ENCODE data around the gene KCNH2. TPM values are rescaled to one million over a fixed set of nuclear protein-coding genes. Genes with fewer than 3 reads are reported as not detected.

The KCNH2 gene
- total RNA-seq, 1 donor from 2014 or later = 10.0 TPM

- Mint-ChIP-seq H3K27ac (no peak overlapping the region), H3K4me3 (no peak overlapping the region), H3K27me3 (peaks cover 3% of the 10 kb centered on the region), H3K9me3 (no peaks in the 10 kb centered on the region), H3K36me3 (no peaks in the 10 kb centered on the region), H3K4me1 (ENCODE audit: unreplicated experiment) (peaks cover 8% of the 10 kb centered on the region)
- DNase-seq (ENCODE audit: extremely low spot score, unreplicated experiment) = no peak
- TF ChIP-seq CTCF (conservative IDR thresholded peaks at IDR 0.05) = no peak
Observed at GRCh38 chr7:150997075-150997511, 19.0 kb upstream of the KCNH2 start.

GRCh38 chr7:150996376-150997074 is 18.4 kb upstream of the KCNH2 start:
- Mint-ChIP-seq H3K4me3 (no peak overlapping the region), H3K36me3 (no peaks in the 10 kb centered on the region)
- no peak for TF ChIP-seq CTCF (conservative IDR thresholded peaks at IDR 0.05)

DNA sequence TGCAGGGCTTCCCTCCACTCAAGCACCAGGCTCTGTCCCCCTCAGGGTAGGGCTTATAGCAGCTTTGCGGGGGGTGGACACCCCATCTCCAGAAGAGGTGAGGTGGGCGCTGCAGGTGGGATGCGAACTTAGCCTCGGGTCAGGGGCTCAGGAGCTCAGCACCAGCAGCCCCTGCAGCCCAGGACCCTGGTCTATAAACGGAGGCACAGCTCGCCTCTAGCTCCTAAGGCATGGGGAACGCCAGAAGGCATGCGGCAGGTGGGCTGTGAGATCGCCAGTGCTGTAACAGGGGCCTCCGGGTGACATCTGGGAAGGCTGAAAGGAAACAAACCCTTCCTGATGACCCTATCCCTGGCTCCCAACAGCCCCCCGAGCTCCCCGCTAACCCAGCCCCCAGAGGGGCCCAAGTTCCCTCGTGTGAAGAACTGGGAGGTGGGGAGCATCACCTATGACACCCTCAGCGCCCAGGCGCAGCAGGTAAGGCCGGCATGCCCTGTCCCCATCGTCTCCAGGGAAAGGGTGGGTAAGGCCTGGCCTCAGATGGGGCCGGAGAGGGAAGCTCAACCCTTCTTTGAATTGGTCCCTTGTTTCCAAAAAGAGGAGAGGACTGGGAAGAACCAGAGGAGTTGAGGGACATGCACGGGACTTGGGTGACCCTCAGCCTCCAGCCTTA is 16.9 kb upstream of the KCNH2 start:
- H3K27ac Mint-ChIP-seq = no peak overlapping the region
- H3K9me3 Mint-ChIP-seq = peaks cover 4% of the 10 kb centered on the region
- no peak for TF ChIP-seq CTCF (conservative IDR thresholded peaks at IDR 0.05)
- DNase-seq (ENCODE audit: extremely low spot score, unreplicated experiment) = no peak
- H3K36me3 Mint-ChIP-seq = no peaks in the 10 kb centered on the region
- peaks cover 11% of the 10 kb centered on the region for H3K27me3 Mint-ChIP-seq
- H3K4me1 Mint-ChIP-seq (ENCODE audit: unreplicated experiment) = peaks cover 8% of the 10 kb centered on the region
- no peak overlapping the region for H3K4me3 Mint-ChIP-seq

More at GRCh38 chr7:150996376-150997074, 18.4 kb upstream of the KCNH2 start:
- Mint-ChIP-seq H3K27ac (no peak overlapping the region), H3K9me3 (no peaks in the 10 kb centered on the region), H3K4me1 (ENCODE audit: unreplicated experiment) (peaks cover 8% of the 10 kb centered on the region), H3K27me3 (peaks cover 3% of the 10 kb centered on the region)
- DNase-seq (ENCODE audit: extremely low spot score, unreplicated experiment) = no peak

DNA sequence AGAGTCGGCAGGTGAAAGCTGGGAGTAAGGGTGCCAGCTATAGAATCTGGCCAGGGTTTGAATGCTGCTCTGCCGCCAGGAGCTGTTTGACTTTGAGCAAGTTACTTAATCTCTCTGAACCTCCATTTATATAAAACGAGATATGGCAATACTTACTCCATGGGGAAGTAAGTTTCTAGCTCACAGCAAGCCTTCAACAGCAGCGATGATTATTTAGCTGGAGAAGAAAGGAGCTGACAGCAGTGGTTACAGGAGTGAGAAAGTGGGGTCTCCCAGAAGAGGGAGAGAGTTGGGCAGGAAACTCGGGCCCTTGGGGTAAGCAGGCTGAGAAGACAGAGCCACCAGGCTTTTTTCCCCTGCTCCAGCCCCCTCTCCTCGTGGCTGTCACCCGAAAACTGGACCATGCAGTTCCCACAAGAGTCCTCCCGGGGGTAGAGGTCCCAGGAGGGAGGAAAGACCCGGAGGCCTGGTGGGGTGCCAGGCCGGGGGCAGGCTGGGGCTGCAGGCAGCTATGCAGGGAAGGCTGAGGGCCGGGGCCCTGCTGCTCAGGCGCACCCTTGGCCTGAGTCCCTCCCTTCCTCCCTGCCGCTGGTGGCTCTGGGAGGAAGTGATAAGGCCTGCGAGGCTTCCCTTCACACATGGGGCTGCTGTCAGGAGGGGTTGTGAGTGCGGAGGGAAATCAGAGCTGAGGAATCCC is 16.2 kb upstream of the KCNH2 start:
- no peak for DNase-seq (ENCODE audit: extremely low spot score, unreplicated experiment)
- Mint-ChIP-seq H3K9me3 (peaks cover 6% of the 10 kb centered on the region), H3K36me3 (no peaks in the 10 kb centered on the region), H3K4me1 (ENCODE audit: unreplicated experiment) (peaks cover 12% of the 10 kb centered on the region), H3K27ac (no peak overlapping the region), H3K27me3 (peaks cover 11% of the 10 kb centered on the region), H3K4me3 (no peak overlapping the region)
- no peak for TF ChIP-seq CTCF (conservative IDR thresholded peaks at IDR 0.05)

GRCh38 chr7:150993511-150993910 is 15.4 kb upstream of the KCNH2 start:
- no peak overlapping the region for H3K27ac Mint-ChIP-seq
- TF ChIP-seq CTCF (conservative IDR thresholded peaks at IDR 0.05) = no peak
- no peaks in the 10 kb centered on the region for H3K36me3 Mint-ChIP-seq
- H3K9me3 Mint-ChIP-seq = peaks cover 6% of the 10 kb centered on the region
- H3K27me3 Mint-ChIP-seq = peaks cover 12% of the 10 kb centered on the region
- H3K4me3 Mint-ChIP-seq = no peak overlapping the region
- H3K4me1 Mint-ChIP-seq (ENCODE audit: unreplicated experiment) = peaks cover 12% of the 10 kb centered on the region
- no peak for DNase-seq (ENCODE audit: extremely low spot score, unreplicated experiment)

Measured in type B pancreatic cell (in vitro differentiated cells).